GM19239 (cell line): ENCODE measurements around the gene ABCD1.
"Not testable (repeated sequence)": the region's sequence is repeated elsewhere in the genome, so short reads cannot be mapped to it uniquely, and the experiment has no call there.

Experiments used
- DNase-seq: peaks from one replicate; pipeline ENCODE4 v3.0.0; 2011; ENCODE audit warnings: low spot score; ENCODE audit not compliant: insufficient read length
- FAIRE-seq: peaks from 2 replicates; lab custom pipeline; 2011; peaks lifted over from hg19 to GRCh38; lab: Jason Lieb, UNC

The ABCD1 gene

GRCh38 chrX:153731117-153731844 lies 6.6 kb downstream of the ABCD1 start:
- no peak for DNase-seq
- peak; percentile 69 for FAIRE-seq

- FAIRE-seq, result no peak
- no peak for DNase-seq
Observed at GRCh38 chrX:153731845-153732215, 7.2 kb downstream of the ABCD1 start.

GRCh38 chrX:153732401-153732800 lies 7.7 kb downstream of the ABCD1 start:
- FAIRE-seq, result no peak
- DNase-seq, result no peak

GRCh38 chrX:153733651-153734240 lies 9.1 kb downstream of the ABCD1 start:
- DNase-seq, result no peak
- no peak for FAIRE-seq

GRCh38 chrX:153734871-153735270 lies 10.2 kb downstream of the ABCD1 start:
- no peak for FAIRE-seq
- DNase-seq, result no peak

GRCh38 chrX:153735274-153735673 lies 10.6 kb downstream of the ABCD1 start:
- FAIRE-seq (peak; percentile 86), DNase-seq (no peak)

GRCh38 chrX:153736071-153736820 lies 11.6 kb downstream of the ABCD1 start:
- FAIRE-seq (no peak), DNase-seq (no peak)

- DNase-seq, result no peak
- no peak for FAIRE-seq
Observed at GRCh38 chrX:153736871-153737441, 12.3 kb downstream of the ABCD1 start.

GRCh38 chrX:153738056-153738605 lies 13.5 kb downstream of the ABCD1 start:
- no peak for FAIRE-seq
- DNase-seq, result no peak

GRCh38 chrX:153739754-153740486 lies 15.3 kb downstream of the ABCD1 start:
- no peak for FAIRE-seq
- no peak for DNase-seq

- no peak for DNase-seq
- no peak for FAIRE-seq
Observed at GRCh38 chrX:153740631-153741222, 16.1 kb downstream of the ABCD1 start.

GRCh38 chrX:153741446-153741845 lies 16.8 kb downstream of the ABCD1 start:
- FAIRE-seq, result no peak

GRCh38 chrX:153742111-153742510 lies 17.5 kb downstream of the ABCD1 start:
- DNase-seq, FAIRE-seq: not testable (repeated sequence)

More at GRCh38 chrX:153741446-153741845, 16.8 kb downstream of the ABCD1 start:
- DNase-seq, result no peak

GRCh38 chrX:153742796-153743467 lies 18.3 kb downstream of the ABCD1 start:
- FAIRE-seq, DNase-seq: not testable (repeated sequence)

- not testable (repeated sequence) for FAIRE-seq
Observed at GRCh38 chrX:153743468-153744209, 19.0 kb downstream of the ABCD1 start.

GRCh38 chrX:153744210-153745066 lies 19.8 kb downstream of the ABCD1 start:
- no peak for DNase-seq
- FAIRE-seq, result no peak

More at GRCh38 chrX:153743468-153744209, 19.0 kb downstream of the ABCD1 start:
- not testable (repeated sequence) for DNase-seq

- DNase-seq, FAIRE-seq: not testable (repeated sequence)
Observed at GRCh38 chrX:153745067-153745433, 20.4 kb downstream of the ABCD1 start.
